HG03108 (cell line): ENCODE data around the gene EFCAB13.

Source experiments
- ATAC-seq: cut with Tn5 transposase; IDR thresholded peaks from one replicate; pipeline ENCODE4 v1.9.1; 2021; ENCODE audit warnings: moderate library complexity; ENCODE audit not compliant: unreplicated experiment

EFCAB13 gene, protein sequence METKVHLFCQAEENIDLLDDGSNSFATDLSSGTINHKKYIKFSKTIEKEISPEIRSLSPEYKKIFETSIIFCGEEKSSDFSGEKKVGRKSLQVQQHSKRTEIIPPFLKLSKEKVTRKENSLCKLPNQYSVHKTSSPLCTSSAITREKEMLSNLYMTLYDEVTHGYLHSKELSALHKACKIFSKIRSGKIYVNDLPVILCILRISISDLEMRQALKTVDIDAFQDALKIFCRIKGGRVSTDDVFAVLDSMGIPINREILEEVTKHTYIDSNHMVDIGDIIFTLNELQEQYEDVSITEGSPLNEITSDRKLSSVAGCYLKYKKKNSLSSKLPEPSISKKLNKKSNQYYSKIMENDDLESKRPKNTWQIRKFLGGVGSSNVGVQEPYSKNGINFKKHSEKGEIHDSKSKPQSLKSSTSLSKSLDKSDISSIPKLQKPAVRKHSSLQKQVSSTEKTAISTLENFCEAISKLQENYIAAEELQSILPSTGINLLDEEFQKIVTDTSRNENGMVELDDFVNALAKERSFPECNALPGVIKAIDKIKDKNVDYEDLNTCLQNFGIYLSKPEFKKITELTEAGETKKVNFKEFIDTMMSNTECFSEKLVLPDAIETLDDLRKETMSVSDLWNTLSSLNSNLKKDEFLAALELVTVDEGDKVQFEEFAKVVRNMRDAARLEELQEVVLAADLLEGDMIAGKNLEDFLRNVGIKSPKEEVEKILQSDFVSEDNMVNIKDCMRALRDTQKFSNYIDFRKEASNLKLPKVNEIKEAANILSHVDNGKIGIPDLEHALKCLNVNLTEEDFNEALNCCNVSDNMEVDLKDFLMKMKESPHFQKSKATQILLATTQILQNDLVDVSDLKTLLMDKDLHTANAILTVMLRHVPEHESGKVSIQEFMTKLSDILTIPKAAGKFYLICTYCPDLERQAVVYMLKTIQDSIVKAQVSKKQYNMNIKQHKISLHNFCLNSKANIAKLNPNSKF

DNA sequence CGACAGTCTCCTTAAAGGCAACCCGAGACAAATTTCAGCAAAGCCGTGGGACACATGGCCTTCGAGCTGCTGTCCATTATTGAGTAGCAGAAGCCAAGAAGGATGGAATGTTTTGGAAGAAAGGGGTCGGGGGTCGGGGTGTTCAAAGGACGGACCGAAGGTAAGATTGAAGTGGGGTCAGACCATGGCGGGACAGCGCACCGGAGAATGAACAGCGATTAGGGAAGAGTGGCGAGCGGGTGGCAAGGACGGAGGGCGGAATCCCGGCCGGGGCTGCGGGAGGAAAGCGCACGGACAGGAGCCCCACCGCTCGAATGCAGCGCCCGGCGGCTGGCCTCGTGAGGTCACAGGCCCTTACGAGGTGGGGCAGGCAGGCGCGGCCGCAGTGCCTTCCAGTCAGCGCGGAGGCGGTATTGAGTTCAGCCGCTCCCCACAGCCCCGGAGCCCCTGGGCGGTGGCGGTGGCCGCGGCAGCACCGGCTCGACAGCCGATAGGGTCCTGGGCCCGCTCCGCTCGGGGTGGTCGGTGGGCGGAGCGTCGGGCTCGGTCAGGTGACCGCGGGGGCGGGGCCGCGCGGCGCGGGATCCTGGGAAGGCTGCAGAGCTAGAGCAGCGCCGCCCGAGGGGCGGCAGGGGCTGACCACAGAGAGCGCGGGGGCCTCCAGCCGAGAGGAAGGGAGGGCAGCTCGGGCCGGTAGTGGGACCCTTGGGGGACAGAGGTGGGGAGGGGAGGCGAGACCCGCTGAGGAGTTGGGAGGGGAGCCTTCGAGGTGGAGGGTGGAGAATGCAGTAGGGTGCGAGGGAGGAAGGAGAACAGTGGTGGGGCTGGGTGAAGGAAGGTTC is at the start of gene EFCAB13:
Gene EFCAB13 (plus strand): TSS at position 574 of the 842 bp plus-strand sequence. CDS start 4,399 bp downstream, outside the sequence.
- ATAC-seq, result peak; percentile 88

DNA sequence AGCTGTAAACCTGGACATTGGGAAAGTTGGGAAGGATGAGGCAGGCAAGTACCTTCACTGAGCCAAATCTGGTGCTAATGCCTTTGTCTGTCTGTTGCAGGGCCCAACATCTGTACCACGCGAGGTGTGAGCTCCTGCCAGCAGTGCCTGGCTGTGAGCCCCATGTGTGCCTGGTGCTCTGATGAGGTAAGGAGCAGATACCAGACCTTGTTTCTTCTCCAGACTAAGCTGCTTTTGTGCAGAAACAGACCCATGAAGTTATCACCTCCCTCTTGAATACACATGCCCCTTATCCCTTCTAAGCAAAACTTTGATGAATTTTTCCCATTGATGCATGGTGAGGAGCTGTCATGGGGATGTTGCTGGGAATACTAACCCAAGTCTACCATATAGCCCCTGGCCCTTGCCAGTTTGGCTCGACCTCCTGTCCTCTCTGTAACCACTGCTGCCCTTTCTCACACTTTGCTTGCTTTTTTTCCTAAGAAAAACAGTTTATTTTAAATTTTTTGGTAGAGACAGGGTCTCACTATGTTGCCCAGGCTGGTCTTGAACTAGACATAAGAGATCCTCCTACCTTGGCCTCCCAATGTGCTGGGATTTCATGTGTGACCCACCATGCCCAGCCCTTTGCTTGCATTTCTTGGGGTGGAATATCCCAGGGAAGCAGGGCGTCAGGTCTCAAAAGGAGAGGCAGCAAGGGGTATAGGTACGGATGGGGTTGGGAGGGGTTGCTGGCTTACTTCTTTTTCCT is 49.3 kb upstream of the EFCAB13 start:
- no peak for ATAC-seq

DNA sequence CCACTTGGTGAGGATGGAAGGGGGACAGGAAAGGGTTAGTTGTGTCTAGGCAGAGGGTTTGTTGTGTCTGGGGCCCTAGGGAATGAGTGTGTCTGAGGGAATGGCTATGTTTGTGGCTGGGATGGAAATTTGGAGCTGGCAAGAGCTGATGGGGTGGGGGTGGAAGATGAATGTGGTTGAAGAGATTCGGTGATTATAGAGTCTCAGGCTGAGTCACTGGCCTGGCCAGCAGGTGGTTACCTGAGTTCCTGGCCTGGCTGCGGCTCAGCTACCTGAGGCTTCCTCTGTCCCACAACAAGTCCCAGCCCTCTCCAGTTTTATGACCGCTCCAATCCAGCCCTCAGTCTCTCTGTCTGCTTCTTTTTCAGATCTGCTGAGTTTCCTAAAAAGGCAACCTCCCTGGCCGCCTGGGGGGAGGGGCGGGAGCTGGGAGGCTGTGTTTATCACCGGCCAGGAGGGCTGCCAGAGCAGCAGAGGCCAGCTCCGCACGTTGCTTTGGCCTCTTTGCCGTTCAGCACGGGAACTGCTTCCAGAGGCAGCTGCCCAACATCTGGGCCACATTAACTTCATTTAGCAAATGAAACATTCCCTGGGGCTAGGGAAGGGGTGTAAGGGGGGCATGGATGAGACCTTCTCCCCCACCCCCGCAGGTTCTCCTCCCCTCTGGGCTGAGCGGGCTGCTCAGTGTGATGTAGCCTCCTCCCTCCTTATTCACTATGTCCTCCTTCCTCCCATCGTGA is 48.3 kb upstream of the EFCAB13 start:
- ATAC-seq, result no peak

DNA sequence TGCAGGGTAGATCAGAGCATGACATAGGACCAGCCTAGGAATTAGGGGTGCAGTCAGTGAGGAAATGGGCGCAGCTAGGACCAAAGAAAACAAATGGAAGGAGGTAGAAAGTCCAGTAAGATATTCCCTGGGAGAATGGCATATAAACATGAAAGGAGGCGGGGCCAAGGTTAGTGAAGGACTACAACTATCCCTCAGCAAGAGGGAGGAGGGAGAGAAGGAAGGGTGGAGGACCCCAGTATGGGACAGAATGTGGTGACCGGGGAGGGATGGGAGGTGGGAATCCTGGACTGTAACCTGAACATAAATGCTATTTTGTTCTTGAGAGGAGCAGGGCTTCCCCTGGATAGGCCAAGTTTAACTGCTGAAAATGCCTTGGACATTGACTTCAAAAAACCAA is 47.3 kb upstream of the EFCAB13 start:
- ATAC-seq, result no peak

DNA sequence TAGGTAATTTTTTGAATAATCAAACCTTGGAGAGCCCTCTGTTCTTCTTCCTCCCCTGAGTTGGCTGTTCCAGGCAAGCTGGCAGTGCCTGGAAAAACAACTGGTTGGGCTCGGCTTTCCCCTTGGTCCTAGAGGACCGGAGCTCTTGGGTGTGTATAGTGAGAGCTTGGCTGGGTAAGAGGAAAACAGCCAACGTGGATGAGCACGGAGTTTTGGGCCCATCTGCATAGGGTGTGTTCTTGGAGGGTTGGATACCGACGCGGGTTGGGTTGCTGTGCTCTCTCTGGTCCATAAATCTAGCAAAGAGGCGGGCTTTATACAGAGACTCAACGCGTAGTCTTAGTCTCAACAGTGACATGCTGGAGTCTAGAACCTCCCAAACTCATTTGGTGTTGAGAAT is 46.9 kb upstream of the EFCAB13 start:
- no peak for ATAC-seq

DNA sequence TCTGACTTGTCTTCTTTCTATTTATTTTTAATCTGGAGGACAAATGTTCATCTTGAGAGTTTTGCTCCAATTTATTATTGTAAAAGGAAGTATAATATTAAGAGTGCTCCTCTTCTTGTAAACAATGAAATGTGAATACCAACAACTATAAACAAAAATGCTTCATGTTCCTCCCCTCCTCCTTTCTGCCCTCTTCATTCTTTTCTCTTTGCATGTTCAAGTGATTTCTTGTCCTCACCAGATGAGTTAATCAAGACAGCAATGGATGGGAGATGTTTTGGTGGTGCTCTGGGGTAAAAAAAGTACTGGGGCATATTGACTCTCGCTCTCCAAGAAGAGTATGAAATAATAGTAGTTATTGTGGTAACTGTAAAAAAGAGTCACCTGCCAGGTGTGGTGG is 45.8 kb upstream of the EFCAB13 start:
- no peak for ATAC-seq

DNA sequence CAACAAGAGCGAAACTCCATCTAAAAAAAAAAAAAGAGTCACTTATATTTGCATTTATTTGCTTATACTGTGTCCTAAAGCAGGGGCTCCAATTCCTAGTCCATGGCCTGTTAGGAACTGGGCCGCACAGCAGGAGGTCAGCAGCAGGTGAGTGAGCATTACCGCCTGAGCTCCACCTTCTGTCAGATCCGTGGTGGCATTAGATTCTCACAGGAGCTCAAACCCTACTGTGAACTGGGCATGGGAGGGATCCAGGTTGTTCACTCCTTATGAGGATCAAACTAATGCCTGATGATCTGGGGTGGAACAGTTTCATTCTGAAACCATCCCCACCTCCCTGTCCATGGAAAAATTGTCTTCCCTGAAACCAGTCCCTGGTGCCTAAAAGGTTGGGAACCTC is 45.2 kb upstream of the EFCAB13 start:
- no peak for ATAC-seq

DNA sequence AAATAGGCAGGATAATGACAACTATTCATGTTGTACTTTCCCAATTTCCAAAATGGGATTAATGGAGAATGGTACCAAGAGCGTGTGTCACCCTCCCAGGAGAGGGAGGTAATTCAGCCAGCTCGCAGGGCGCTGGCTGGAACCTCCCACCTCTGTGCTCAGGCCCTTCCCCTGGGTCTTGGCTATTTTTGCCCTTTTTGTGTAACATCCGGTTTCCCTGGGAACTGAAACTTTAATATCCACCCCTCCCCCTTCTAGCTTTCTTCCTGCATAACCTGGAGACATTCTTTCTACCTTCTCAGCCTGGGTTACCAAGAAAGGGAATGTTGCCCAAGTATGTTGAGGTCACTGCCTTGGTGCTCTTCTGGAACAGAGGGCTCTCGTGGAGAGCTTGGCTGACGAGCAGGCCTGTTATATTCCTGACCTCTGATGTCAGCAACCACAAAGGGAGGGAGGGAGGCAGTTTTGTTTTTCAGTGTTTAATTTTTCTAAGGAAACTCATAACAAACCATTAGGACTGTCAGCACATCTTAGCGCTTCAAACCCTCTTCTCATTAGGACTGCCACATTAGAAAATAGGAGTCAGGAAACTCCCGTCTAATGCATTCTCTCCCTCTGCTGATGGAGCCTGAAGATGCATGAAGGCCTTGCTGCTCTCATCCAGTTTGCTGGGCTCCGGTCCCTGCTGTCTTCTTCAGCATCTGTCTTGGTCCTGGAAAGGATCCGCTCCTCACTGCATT is 44.5 kb upstream of the EFCAB13 start:
- ATAC-seq, result peak; percentile 63

DNA sequence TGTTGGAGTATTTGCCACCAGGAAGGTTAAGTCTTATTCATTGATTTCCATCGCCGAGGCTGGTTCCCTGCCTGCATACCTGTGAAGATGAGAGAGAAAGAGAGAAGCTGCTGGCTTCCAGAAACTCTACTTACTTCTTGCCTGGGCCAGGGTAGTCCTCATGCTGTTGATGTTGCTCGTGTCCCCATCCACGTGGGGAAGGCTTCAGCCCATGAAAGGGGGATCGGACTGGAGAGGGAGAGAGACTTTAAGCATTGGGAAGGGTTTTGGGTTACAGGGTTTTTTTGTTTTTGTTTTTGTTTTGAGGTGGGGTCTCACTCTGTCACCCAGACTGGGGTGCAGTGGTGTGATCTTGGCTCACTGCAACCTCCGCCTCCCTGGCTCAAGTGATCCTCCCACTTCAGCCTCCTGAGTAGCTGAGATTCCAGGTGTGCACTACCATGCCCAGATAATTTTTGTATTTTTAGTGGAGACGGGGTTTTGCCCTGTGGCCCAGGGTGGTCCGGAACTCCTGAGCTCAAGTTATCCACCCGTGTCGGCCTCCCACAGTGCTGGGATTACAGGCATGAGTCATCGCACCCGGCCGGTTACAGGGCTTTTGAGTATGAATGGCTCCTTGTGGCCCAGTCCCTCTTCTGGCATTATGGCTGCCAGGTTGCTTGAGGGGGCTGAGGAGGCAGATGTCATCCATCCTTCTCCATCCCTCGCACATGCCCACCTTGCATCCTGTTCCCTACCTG is 43.5 kb upstream of the EFCAB13 start:
- ATAC-seq, result no peak

DNA sequence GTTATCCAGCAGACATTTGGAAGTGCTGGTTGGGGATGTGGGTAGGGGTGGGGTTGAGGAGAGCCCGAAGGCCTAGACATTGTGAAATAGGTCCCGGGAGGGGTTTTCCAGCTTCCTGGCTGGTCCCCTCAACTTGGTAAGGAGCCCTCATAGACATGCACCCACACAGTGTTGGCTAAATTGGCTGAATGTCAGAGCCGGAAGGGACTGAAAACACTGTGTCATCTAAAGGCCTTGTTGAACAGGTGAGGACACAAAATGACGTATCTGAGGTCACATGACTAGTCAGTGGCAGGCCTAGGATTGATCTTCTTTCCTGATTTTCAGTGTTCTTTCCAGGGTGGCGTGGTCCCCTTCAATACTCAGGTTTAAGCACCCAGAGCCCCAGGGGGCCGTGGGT is 42.5 kb upstream of the EFCAB13 start:
- ATAC-seq, result no peak

DNA sequence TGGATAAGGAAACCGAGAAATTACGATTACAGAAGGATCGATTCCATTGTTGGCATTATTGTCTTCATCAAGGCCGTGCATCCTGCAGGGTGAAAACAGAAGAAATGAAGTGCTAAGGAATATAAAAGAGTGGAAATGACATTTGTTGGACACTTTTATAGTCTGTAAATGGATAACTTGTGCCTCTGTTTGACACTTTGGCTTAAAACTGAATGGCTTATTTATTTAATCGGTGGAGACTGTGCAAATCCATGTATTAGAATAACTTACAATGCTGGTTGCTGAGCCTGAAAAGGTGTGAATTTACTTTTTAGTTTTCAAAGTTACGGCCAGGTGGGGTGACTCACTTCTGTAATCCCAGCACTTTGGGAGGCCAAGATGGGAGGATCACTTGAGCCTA is 38.8 kb upstream of the EFCAB13 start:
- no peak for ATAC-seq

DNA sequence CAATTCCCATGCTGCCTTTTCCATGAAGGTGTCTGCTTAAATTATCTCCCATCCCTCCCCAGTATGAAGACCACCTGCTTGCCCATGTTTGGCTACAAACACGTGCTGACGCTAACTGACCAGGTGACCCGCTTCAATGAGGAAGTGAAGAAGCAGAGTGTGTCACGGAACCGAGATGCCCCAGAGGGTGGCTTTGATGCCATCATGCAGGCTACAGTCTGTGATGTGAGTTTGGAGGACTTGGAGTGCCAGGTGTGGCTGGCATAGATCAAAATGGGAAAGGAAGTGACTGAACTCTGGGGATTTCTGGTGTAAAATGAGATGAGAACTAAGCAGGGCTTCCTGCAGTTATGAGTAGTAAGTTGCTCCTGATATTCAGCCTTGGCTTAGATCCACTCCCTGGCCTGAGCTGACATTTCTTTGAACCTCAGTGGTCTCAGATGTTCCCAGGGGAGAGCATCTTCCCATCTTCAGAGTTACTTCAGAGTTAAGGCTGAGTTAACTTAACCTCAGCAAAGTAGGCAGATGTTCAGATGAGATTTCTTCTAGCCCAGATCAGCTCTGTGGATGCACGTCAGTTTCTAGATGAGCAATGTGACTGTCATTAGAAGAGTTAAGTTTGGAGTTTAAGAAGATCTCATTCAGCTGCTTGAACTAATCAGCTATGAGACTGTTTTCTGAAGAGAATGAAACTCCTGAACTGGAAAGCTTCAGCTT is 37.4 kb upstream of the EFCAB13 start:
- ATAC-seq, result peak; percentile 72

DNA sequence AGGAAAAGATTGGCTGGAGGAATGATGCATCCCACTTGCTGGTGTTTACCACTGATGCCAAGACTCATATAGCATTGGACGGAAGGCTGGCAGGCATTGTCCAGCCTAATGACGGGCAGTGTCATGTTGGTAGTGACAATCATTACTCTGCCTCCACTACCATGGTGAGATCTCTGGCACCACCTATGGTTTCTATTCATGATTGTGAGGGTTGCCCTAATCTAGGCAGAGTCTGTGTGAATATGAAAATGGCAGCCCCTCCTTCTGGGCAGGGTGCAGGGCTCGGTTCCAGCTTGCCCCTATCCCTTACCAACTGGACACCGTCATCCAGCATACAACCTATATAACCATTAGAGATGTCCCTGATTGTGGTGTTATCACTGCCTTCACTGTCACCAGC is 36.7 kb upstream of the EFCAB13 start:
- no peak for ATAC-seq

DNA sequence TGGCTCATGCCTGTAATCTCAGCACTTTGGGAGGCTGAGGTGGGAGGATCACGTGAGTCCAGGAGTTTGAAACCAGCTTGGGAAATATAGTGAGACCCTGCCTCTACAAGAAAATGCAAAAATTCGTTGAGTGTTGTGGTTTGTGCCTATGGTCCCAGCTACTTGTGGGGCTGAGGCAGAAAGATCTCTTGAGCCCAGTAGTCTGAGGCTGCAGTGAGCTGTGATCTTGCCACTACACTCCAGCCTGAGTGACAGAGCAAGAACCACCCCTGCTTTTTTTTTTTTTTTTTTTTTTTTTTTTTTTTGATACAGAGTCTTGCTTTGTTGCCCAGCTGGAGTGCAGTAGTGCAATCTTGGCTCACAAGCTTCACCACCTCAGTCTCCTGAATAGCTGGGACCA is 36.1 kb upstream of the EFCAB13 start:
- ATAC-seq, result no peak

DNA sequence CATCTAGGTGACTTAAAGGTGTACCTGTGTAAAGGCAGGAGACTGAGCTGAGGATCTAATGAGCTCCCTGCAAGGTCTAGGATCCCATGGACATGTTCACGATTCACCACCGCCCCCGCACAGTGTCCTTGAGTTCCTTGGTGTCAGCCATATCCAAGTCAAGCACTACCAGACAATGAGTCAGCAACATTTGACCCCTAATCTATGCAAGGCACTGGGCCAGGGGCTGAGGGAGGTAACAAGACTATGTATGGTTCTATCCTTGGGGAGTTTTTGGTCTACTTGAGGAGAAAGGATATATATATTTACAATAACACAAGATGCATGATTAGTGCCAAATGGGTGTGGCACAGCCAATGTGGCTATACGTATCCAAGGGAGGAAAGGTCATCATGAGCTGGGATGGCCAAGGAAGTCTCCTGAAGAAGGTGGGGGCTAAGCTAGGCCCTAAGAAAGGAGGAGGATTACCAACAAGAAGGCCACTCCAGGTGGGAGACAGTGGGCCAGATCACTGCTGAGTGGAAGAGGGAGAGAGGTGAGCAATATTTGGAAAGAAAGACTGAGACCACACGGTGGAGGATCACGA is 35.1 kb upstream of the EFCAB13 start:
- no peak for ATAC-seq

DNA sequence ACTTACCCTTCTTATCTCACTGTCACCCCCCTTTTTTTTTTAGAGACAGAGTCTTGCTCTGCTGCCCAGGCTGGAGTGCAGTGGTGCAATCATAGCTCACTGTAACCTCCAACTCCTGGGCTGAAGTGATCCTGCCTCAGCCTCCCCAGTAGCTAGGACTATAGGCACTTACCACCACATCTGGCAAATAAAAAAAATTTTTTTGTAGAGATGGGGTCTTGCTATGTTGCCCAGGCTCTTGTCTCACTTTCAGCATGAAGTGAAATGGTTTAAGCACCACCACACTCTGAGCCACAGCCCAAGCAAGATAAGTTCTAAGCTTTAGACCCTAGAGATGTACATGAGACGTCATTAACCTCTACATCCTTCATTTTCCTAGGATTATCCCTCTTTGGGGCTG is 34.5 kb upstream of the EFCAB13 start:
- no peak for ATAC-seq

DNA sequence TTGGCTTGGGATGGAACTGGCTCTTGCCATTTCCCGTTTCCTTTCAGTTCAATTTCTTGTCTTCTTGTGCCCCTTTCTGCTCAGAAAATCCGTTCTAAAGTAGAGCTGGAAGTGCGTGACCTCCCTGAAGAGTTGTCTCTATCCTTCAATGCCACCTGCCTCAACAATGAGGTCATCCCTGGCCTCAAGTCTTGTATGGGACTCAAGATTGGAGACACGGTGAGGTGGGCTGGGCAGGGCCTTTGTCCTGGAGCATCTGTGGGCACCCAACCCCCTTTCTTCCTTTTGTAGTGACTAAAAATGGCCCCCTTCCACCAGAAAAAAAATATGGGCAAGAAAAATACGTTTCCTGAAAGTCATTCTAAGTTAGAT is 32.9 kb upstream of the EFCAB13 start:
- ATAC-seq, result no peak
